Thyroid gland (tissue), 4 donors: Measurements from ENCODE around the gene GALNTL6.

Source experiments
- CTCF ChIP-seq, 6 experiments: fragments of 200-600 bp in 3 of 6; fragments of 450-650 bp in 3 of 6; sonication (generic) in 3 of 6; IDR thresholded peaks; one replicate each; pipeline ENCODE4 v1.5.1; 2016 to 2019; ENCODE audit warnings: antibody characterized with exemption in 6 of 6, mild to moderate bottlenecking in 2 of 6, inconsistent platforms in 1 of 6, moderate library complexity in 1 of 6
- POLR2A ChIP-seq, 2 donors: fragments of 450-650 bp; IDR thresholded peaks; one replicate each; pipeline ENCODE4 v1.6.1; 2017; ENCODE audit warnings: antibody characterized with exemption in 2 of 2, mild to moderate bottlenecking in 2 of 2, moderate library complexity in 1 of 2

GRCh38 chr4:172819353-172819752, 1006.1 kb downstream of the GALNTL6 start:
- no peak for TF ChIP-seq CTCF (IDR thresholded peaks at IDR 0.05)
- TF ChIP-seq POLR2A (IDR thresholded peaks at IDR 0.05), result no peak
